RWPE1 (cell line): ENCODE measurements around the gene CRIP2.

Experiments
- CTCF ChIA-PET: fragments of 350-600 bp; sonication (Branson Sonifier 250); formaldehyde crosslinking; extraction: SDS; loops from one replicate; lab custom pipeline; 2021; lab: Yijun Ruan, JAX
- POLR2A ChIA-PET: fragments of 400-600 bp; formaldehyde crosslinking; extraction: SDS; loops from one replicate; lab custom pipeline; 2020; ENCODE audit warnings: antibody characterized with exemption; ENCODE audit not compliant: low non-redundant PET; lab: Yijun Ruan, JAX
- DNase-seq: peaks from one replicate; pipeline ENCODE4 v3.0.0; 2012; ENCODE audit warnings: low spot score
- H3K27ac ChIP-seq: fragments of 450-650 bp; 2 replicates; pipeline ENCODE4 v1.5.1; 2017
- CTCF ChIP-seq: fragments of 450-650 bp; conservative IDR thresholded peaks from 2 replicates; pipeline ENCODE4 v1.5.1; 2017; ENCODE audit warnings: low read depth, mild to moderate bottlenecking

Gene CRIP2

GRCh38 chr14:105436891-105437722 is 37.5 kb upstream of the CRIP2 start:
- peak overlapping the region; percentile 61 for H3K27ac ChIP-seq
- POLR2A ChIA-PET: no interaction called here
- peak; percentile 26 for DNase-seq
- TF ChIP-seq CTCF: no peak
- CTCF ChIA-PET: no interaction called here

- H3K27ac ChIP-seq: peak overlapping the region; percentile 61
- ChIA-PET POLR2A (no interaction called here), CTCF (interaction anchor here (0.6 to 1.1 kb wide), 2 partner anchors 11 to 96 kb away, joined by 3 to 4 read pairs; no protein-coding TSS in a partner anchor)
- no peak for TF ChIP-seq CTCF
- DNase-seq: no peak
Measured at GRCh38 chr14:105437723-105438500, 36.7 kb upstream of the CRIP2 start.

GRCh38 chr14:105439179-105439578 is 35.4 kb upstream of the CRIP2 start:
- no peak for DNase-seq
- CTCF ChIA-PET: no interaction called here
- no peak for TF ChIP-seq CTCF
- peak overlapping the region; percentile 61 for H3K27ac ChIP-seq
- POLR2A ChIA-PET: no interaction called here

GRCh38 chr14:105439710-105440553 is 34.7 kb upstream of the CRIP2 start:
- ChIA-PET POLR2A (no interaction called here), CTCF (no interaction called here)
- no peak for DNase-seq
- H3K27ac ChIP-seq: peak overlapping the region; percentile 61
- TF ChIP-seq CTCF: no peak

GRCh38 chr14:105440554-105440900 is 34.1 kb upstream of the CRIP2 start:
- ChIA-PET POLR2A (no interaction called here), CTCF (no interaction called here)
- TF ChIP-seq CTCF: no peak
- no peak for DNase-seq
- peak overlapping the region; percentile 61 for H3K27ac ChIP-seq

- ChIA-PET POLR2A (no interaction called here), CTCF (no interaction called here)
- no peak for DNase-seq
- peak overlapping the region; percentile 61 for H3K27ac ChIP-seq
- no peak for TF ChIP-seq CTCF
Measured at GRCh38 chr14:105440992-105441391, 33.6 kb upstream of the CRIP2 start.
